Cardiac muscle cell (in vitro differentiated cells and primary cell): ENCODE data around the gene SAMD4A. TPM values are rescaled to one million over a fixed set of nuclear protein-coding genes. Genes with fewer than 3 reads are reported as not detected.

ENCODE experiments used
- DNase-seq, 2 donors: peaks; one replicate each; pipeline versions ENCODE4 v3.0.0 to v3.0.0-alpha.2; 2010 to 2017; ENCODE audit warnings: low read depth in 1 of 2, low spot score in 1 of 2
- H3K27ac ChIP-seq: fragments of 200-600 bp; sonication (generic); 2 replicates; pipeline ENCODE4 v1.5.1; 2016
- H3K27me3 ChIP-seq: fragments of 200-600 bp; sonication (generic); 2 replicates; pipeline ENCODE4 v1.6.0; 2016; ENCODE audit warnings: control low read depth
- H3K36me3 ChIP-seq: fragments of 200-600 bp; sonication (generic); 2 replicates; pipeline ENCODE4 v1.5.1; 2016; ENCODE audit warnings: control low read depth
- H3K4me1 ChIP-seq: fragments of 200-600 bp; sonication (generic); 2 replicates; pipeline ENCODE4 v1.8.1; 2017; ENCODE audit warnings: low read depth, mild to moderate bottlenecking, mixed run types
- H3K4me3 ChIP-seq: fragments of 200-600 bp; sonication (generic); 2 replicates; pipeline ENCODE4 v1.5.1; 2016; ENCODE audit warnings: mild to moderate bottlenecking
- H3K9me3 ChIP-seq: fragments of 200-600 bp; sonication (generic); 2 replicates; pipeline ENCODE4 v1.5.1; 2017; ENCODE audit warnings: low read depth, mild to moderate bottlenecking, control low read depth
- polyA plus RNA-seq: library from polyadenylated mRNA; unstranded; fragments of >200 nt; fragmentation: Nextera tagmentation; extraction: Ambion mirVana; gene quantifications from 2 replicates; pipeline ENCODE4 v1.2.1, GENCODE V29; 2016
- total RNA-seq: library from RNA; depleted of rRNA; stranded (reverse); fragments of >200 nt; gene quantifications from 2 replicates; pipeline ENCODE4 v1.2.3, GENCODE V29; 2016
- TF ChIP-seq, protein P1 (sequence below): IDR thresholded peaks from 2 replicates; pipeline ENCODE4 v1.5.1; 2012; ENCODE audit warnings: low read depth, mild to moderate bottlenecking, low read length

The SAMD4A gene
- total and polyA plus RNA-seq, 2 experiments from 2014 or later = 14.4 to 60.4 TPM

DNA sequence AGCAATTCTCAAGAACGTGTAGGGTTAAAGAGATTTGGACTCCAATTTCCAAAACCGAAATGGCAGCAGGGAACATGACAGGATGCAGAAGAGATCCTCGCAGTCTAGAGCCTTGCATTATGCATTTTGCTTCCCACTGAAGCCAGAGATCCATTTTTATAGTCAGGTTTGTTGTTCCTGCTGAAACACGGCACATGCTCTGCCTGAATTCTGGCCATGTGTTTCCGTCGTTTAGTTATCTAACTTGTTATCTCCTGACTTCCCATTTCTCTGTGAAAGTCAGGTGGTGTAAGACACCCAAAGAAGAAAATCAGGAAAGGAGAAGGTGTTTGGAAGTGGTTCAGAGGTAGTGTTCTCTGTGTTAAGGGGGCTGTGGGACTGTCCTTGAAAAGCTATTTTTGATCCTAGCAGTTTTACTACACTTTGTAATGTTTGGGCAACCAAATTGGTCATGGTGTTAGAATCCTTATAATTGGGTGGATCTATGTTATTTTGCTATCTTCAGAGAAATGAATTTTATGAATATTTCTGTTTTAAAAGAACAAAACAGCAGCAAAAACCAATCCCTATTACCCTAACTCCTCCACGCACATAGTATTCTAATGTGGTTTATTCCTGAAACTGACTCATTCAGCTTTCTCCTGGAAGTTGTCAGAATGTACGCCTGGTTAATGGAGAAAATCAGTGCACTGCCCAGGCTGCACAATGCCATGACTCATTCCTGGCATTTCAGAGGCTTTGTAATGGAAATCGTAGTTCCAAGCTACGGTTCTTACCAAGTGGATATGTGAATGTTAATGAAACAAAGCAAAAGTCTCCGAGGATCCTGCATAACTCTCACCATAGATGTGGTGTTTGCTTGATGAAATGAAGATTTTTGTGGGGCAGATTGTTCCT lies 110.1 kb downstream of the SAMD4A start:
- Histone ChIP-seq H3K4me3 (no peak overlapping the region), H3K27me3 (no peaks in the 10 kb centered on the region), H3K4me1 (peaks cover 89% of the 10 kb centered on the region), H3K9me3 (no peaks in the 10 kb centered on the region), H3K36me3 (no peaks in the 10 kb centered on the region), H3K27ac (peak overlapping the region; percentile 85)
- TF ChIP-seq, protein P1, sequence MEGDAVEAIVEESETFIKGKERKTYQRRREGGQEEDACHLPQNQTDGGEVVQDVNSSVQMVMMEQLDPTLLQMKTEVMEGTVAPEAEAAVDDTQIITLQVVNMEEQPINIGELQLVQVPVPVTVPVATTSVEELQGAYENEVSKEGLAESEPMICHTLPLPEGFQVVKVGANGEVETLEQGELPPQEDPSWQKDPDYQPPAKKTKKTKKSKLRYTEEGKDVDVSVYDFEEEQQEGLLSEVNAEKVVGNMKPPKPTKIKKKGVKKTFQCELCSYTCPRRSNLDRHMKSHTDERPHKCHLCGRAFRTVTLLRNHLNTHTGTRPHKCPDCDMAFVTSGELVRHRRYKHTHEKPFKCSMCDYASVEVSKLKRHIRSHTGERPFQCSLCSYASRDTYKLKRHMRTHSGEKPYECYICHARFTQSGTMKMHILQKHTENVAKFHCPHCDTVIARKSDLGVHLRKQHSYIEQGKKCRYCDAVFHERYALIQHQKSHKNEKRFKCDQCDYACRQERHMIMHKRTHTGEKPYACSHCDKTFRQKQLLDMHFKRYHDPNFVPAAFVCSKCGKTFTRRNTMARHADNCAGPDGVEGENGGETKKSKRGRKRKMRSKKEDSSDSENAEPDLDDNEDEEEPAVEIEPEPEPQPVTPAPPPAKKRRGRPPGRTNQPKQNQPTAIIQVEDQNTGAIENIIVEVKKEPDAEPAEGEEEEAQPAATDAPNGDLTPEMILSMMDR = no peak
- peak in 1 of 2 donors; percentile 95 for DNase-seq

DNA sequence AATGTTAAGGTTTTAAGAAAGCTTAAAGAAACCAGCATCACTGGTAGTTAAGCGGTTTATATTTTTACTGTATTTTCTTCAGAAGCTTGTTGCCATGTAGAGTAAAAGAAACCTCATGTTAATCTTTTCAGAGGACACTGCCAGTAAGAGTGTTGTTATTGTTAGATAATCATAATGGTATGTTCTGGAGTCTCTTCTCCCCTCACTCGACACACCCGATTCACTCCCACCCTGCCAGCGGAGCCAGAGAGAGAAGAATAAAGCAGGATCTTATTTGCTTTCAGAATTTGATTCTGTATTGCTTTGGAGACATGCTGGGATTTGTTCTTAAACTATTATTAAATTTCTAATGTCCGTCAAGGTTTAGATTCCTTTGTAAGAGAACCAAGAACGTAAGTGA lies 113.7 kb downstream of the SAMD4A start:
- no peak for DNase-seq
- Histone ChIP-seq H3K9me3 (no peaks in the 10 kb centered on the region), H3K4me3 (no peak overlapping the region), H3K27me3 (no peaks in the 10 kb centered on the region), H3K27ac (peak overlapping the region; percentile 49), H3K36me3 (no peaks in the 10 kb centered on the region), H3K4me1 (peaks cover 69% of the 10 kb centered on the region)
- TF ChIP-seq, protein P1 = no peak

GRCh38 chr14:54681811-54682261 lies 114.9 kb downstream of the SAMD4A start:
- Histone ChIP-seq H3K27me3 (no peaks in the 10 kb centered on the region), H3K4me1 (peaks cover 63% of the 10 kb centered on the region), H3K4me3 (no peak overlapping the region), H3K27ac (peak overlapping the region; percentile 74), H3K36me3 (no peaks in the 10 kb centered on the region), H3K9me3 (no peaks in the 10 kb centered on the region)
- TF ChIP-seq, protein P1 = no peak
- peak in 1 of 2 donors; percentile 32 for DNase-seq

DNA sequence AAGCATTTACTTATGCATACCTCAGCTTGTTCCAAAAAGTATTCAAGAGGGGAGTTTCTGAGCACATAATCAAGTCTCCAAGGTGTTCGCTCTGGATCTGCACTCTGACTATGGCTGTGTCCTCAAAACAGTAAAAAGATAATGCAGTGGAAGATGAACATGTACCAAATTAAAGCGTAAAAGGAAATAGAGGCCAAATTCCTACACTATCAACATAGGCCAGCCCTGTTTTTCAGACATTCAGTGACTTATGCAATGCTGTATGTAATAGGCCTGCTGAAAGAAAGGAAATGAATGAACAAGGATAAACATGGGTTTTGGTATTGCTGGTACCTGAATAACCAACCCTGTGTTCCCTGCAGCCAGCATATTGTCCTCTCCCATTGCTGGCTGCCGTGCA lies 115.7 kb downstream of the SAMD4A start:
- H3K36me3 ChIP-seq = no peaks in the 10 kb centered on the region
- DNase-seq = peak in 1 of 2 donors; percentile 80
- H3K4me1 ChIP-seq = peaks cover 63% of the 10 kb centered on the region
- no peaks in the 10 kb centered on the region for H3K9me3 ChIP-seq
- no peaks in the 10 kb centered on the region for H3K27me3 ChIP-seq
- H3K4me3 ChIP-seq = no peak overlapping the region
- TF ChIP-seq, protein P1 = no peak
- H3K27ac ChIP-seq = peak overlapping the region; percentile 74

- DNase-seq = peak in 1 of 2 donors; percentile 80
- no peaks in the 10 kb centered on the region for H3K9me3 ChIP-seq
- H3K4me1 ChIP-seq = peaks cover 51% of the 10 kb centered on the region
- TF ChIP-seq, protein P1 = no peak
- H3K27me3 ChIP-seq = no peaks in the 10 kb centered on the region
- H3K4me3 ChIP-seq = no peak overlapping the region
- no peaks in the 10 kb centered on the region for H3K36me3 ChIP-seq
- peak overlapping the region; percentile 14 for H3K27ac ChIP-seq
These were observed 117.2 kb downstream of the SAMD4A start for GRCh38 chr14:54683882-54684794.
